MM.1S (cell line): Measurements from ENCODE around the gene HOMER1.

Source experiments
- DNase-seq: peaks from one replicate; pipeline ENCODE4 v3.0.0-alpha.2; 2015
- H2AFZ ChIP-seq: fragments of 300-600 bp; sonication (generic); 2 replicates; pipeline ENCODE4 v1.6.0; 2016; ENCODE audit warnings: antibody characterized with exemption, low read length
- H3F3A ChIP-seq: fragments of 300-600 bp; sonication (generic); 2 replicates; pipeline ENCODE4 v1.6.1; 2016; ENCODE audit warnings: mild to moderate bottlenecking, antibody characterized with exemption, low read length, moderate library complexity, mixed read lengths; ENCODE audit not compliant: insufficient read depth
- H3K27ac ChIP-seq: fragments of 300-600 bp; sonication (generic); 2 replicates; pipeline ENCODE4 v1.5.1; 2016; ENCODE audit warnings: mild to moderate bottlenecking, low read length
- H3K27me3 ChIP-seq: fragments of 300-600 bp; sonication (generic); replicated peaks from 2 replicates; pipeline ENCODE4 v1.6.0; 2016; ENCODE audit warnings: low read length; ENCODE audit not compliant: insufficient read depth
- H3K36me3 ChIP-seq: fragments of 300-600 bp; sonication (generic); replicated peaks from 2 replicates; pipeline ENCODE4 v1.6.1; 2016; ENCODE audit warnings: mild to moderate bottlenecking, low read length, mixed read lengths; ENCODE audit not compliant: insufficient read depth
- H3K4me1 ChIP-seq: fragments of 300-600 bp; sonication (generic); 2 replicates; pipeline ENCODE4 v1.6.1; 2016; ENCODE audit warnings: low read length, mixed read lengths
- H3K4me2 ChIP-seq: fragments of 300-600 bp; sonication (generic); 2 replicates; pipeline ENCODE4 v1.6.0; 2016; ENCODE audit warnings: low read depth, low read length
- H3K4me3 ChIP-seq: fragments of 300-600 bp; sonication (generic); 2 replicates; pipeline ENCODE4 v1.5.1; 2016; ENCODE audit warnings: low read length, mixed read lengths
- H3K79me2 ChIP-seq: fragments of 300-600 bp; sonication (generic); 2 replicates; pipeline ENCODE4 v1.6.1; 2016; ENCODE audit warnings: mixed run types, low read length, mixed read lengths
- H3K9ac ChIP-seq: fragments of 300-600 bp; sonication (generic); 2 replicates; pipeline ENCODE4 v1.6.1; 2016; ENCODE audit warnings: low read length, mixed read lengths
- H3K9me2 ChIP-seq: fragments of 300-600 bp; sonication (generic); replicated peaks from 2 replicates; pipeline ENCODE4 v1.6.1; 2016; ENCODE audit warnings: mild to moderate bottlenecking, low read length, mixed read lengths; ENCODE audit not compliant: insufficient read depth
- H3K9me3 ChIP-seq: fragments of 300-600 bp; sonication (generic); replicated peaks from 2 replicates; pipeline ENCODE4 v1.6.1; 2016; ENCODE audit warnings: mild to moderate bottlenecking, low read length, mixed read lengths; ENCODE audit not compliant: insufficient read depth
- H4K20me1 ChIP-seq: fragments of 300-600 bp; sonication (generic); 2 replicates; pipeline ENCODE4 v1.6.1; 2016; ENCODE audit warnings: mild to moderate bottlenecking, low read length, moderate library complexity, mixed read lengths; ENCODE audit not compliant: insufficient read depth
- CTCF ChIP-seq: fragments of 300-600 bp; sonication (generic); IDR thresholded peaks from 2 replicates; pipeline ENCODE4 v1.5.1; 2016; ENCODE audit warnings: antibody characterized with exemption, low read length, mixed read lengths
- EZH2 ChIP-seq: fragments of 300-600 bp; sonication (generic); optimal IDR thresholded peaks from 2 replicates; pipeline ENCODE3; 2017; ENCODE audit warnings: low read depth, mild to moderate bottlenecking, antibody characterized with exemption, low read length, mixed read lengths
- EZH2phosphoT487 ChIP-seq: fragments of 300-600 bp; sonication (generic); IDR thresholded peaks from 2 replicates; pipeline ENCODE4 v1.6.1; 2018; ENCODE audit warnings: antibody characterized with exemption, low read length

Gene HOMER1

GRCh38 chr5:79507251-79508205 lies 6.4 kb downstream of the HOMER1 start:
- Histone ChIP-seq H3K27ac (no peak overlapping the region), H3K9ac (no peak overlapping the region), H3K4me1 (peaks cover 3% of the 10 kb centered on the region; the same call in 1 of the 2 replicates), H3K9me3 (no peaks in the 10 kb centered on the region), H2AFZ (no peak overlapping the region), H3K9me2 (no peaks in the 10 kb centered on the region), H3K4me3 (no peak overlapping the region), H4K20me1 (no peaks in the 10 kb centered on the region), H3F3A (no peaks in the 10 kb centered on the region), H3K4me2 (no peak overlapping the region), H3K79me2 (peaks cover 4% of the 10 kb centered on the region; the same call in 1 of the 2 replicates), H3K36me3 (no peaks in the 10 kb centered on the region), H3K27me3 (no peaks in the 10 kb centered on the region)
- TF ChIP-seq EZH2phosphoT487 = no peak
- DNase-seq = no peak

- H3K9me3 ChIP-seq = no peaks in the 10 kb centered on the region
- H3K27me3 ChIP-seq = no peaks in the 10 kb centered on the region
- H3K4me1 ChIP-seq = no peaks in the 10 kb centered on the region
- H3K36me3 ChIP-seq = no peaks in the 10 kb centered on the region
- peaks cover 4% of the 10 kb centered on the region; the same call in 1 of the 2 replicates for H3K79me2 ChIP-seq
- no peaks in the 10 kb centered on the region for H3K9me2 ChIP-seq
- DNase-seq = no peak
- no peak overlapping the region for H3K4me2 ChIP-seq
- no peaks in the 10 kb centered on the region for H3F3A ChIP-seq
- no peaks in the 10 kb centered on the region for H4K20me1 ChIP-seq
- no peak overlapping the region for H3K9ac ChIP-seq
- TF ChIP-seq EZH2phosphoT487 (no peak), EZH2 (no peak), CTCF (no peak)
- no peak overlapping the region for H2AFZ ChIP-seq
- no peak overlapping the region for H3K4me3 ChIP-seq
- no peak overlapping the region for H3K27ac ChIP-seq
Measured at GRCh38 chr5:79505138-79505537, 8.8 kb downstream of the HOMER1 start.

- H3K9ac ChIP-seq = no peak overlapping the region
- H3K4me2 ChIP-seq = no peak overlapping the region
- H3K9me3 ChIP-seq = no peaks in the 10 kb centered on the region
- no peaks in the 10 kb centered on the region for H3K36me3 ChIP-seq
- H3F3A ChIP-seq = no peaks in the 10 kb centered on the region
- H3K27me3 ChIP-seq = no peaks in the 10 kb centered on the region
- no peak overlapping the region for H3K4me3 ChIP-seq
- no peak overlapping the region for H2AFZ ChIP-seq
- TF ChIP-seq CTCF = no peak
- no peak for TF ChIP-seq EZH2
- no peak for TF ChIP-seq EZH2phosphoT487
- H3K79me2 ChIP-seq = peaks cover 3% of the 10 kb centered on the region; the same call in 1 of the 2 replicates
- H4K20me1 ChIP-seq = no peaks in the 10 kb centered on the region
- DNase-seq = no peak
- no peaks in the 10 kb centered on the region for H3K4me1 ChIP-seq
- H3K27ac ChIP-seq = no peak overlapping the region
- H3K9me2 ChIP-seq = no peaks in the 10 kb centered on the region
Measured at GRCh38 chr5:79503794-79504495, 10.0 kb downstream of the HOMER1 start.
